ENCODE results near the gene UBB.

DNA sequence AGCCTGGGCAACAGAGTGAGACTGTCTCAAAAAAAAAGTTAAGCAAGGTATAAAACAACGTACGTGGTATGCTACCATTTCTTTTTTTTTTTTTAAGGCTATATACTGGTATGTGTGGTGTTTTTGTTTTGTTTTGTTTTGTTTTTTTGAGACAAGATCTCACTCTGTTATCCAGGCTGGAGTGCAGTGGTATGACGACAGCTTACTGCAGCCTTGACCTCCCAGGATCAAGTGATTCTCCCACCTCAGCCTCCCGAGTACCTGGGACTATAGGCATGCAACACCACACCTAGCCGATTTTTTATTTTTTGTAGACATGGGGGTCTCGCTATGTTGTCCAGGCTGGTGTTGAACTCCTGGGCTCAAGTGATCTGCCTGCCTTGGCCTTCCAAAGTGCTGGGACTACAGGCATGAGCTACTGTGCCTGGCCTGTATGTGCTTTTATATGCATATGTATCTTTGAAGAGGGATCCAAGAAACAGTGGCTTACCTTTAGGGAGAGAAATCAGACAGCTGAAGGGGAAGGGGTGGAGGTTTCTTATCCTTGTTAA is 34.1 kb upstream of the UBB start:
- TF ChIP-seq POLR2A (IDR thresholded peaks at IDR 0.05; ENCODE audit: borderline replicate concordance, extremely low read depth, insufficient read depth, insufficient read length): no peak
- TF ChIP-seq EZH2 (IDR thresholded peaks at IDR 0.05): no peak
